ENCODE results near the gene RPS6KA3.
"Not testable (repeated sequence)": the region's sequence is repeated elsewhere in the genome, so short reads cannot be mapped to it uniquely, and the experiment has no call there.

RPS6KA3 gene

GRCh38 chrX:20126833-20127232, 139.9 kb downstream of the RPS6KA3 start:
- no CpG with 5 or more reads among the region's 1 CpG for WGBS
- H3K36me3 ChIP-seq (ENCODE audit: insufficient read depth, low read length) = peaks cover 40% of the 10 kb centered on the region

GRCh38 chrX:20124964-20125363, 141.7 kb downstream of the RPS6KA3 start:
- Histone ChIP-seq H3K9ac (ENCODE audit: low read depth, low read length) (no peak overlapping the region), H3K27ac (ENCODE audit: low read depth, low read length) (no peak overlapping the region), H3K27me3 (ENCODE audit: insufficient read depth, low read length) (no peaks in the 10 kb centered on the region), H3K4me1 (ENCODE audit: insufficient read depth, low read length) (no peaks in the 10 kb centered on the region), H3K9me3 (ENCODE audit: insufficient read depth, low read depth, low read length) (no peaks in the 10 kb centered on the region), H3K36me3 (ENCODE audit: insufficient read depth, low read length) (peaks cover 24% of the 10 kb centered on the region), H3K4me3 (ENCODE audit: low read length) (no peak overlapping the region)

More at GRCh38 chrX:20126833-20127232, 139.9 kb downstream of the RPS6KA3 start:
- H3K4me1 ChIP-seq (ENCODE audit: insufficient read depth, low read length); H3K4me3 ChIP-seq (ENCODE audit: low read length); H3K27me3 ChIP-seq (ENCODE audit: insufficient read depth, low read length); H3K9me3 ChIP-seq (ENCODE audit: insufficient read depth, low read depth, low read length); H3K27ac ChIP-seq (ENCODE audit: low read depth, low read length); H3K9ac ChIP-seq (ENCODE audit: low read depth, low read length): not testable (repeated sequence)

- Histone ChIP-seq H3K4me1 (ENCODE audit: insufficient read depth, low read length) (no peaks in the 10 kb centered on the region), H3K9ac (ENCODE audit: low read depth, low read length) (no peak overlapping the region), H3K36me3 (ENCODE audit: insufficient read depth, low read length) (no peaks in the 10 kb centered on the region), H3K4me3 (ENCODE audit: low read length) (no peak overlapping the region), H3K27ac (ENCODE audit: low read depth, low read length) (no peak overlapping the region), H3K9me3 (ENCODE audit: insufficient read depth, low read depth, low read length) (no peaks in the 10 kb centered on the region), H3K27me3 (ENCODE audit: insufficient read depth, low read length) (peaks cover 35% of the 10 kb centered on the region)
- WGBS = 80% methylated on average over 11 of the region's 12 CpGs
Measured at GRCh38 chrX:20118065-20118824, 148.5 kb downstream of the RPS6KA3 start.

GRCh38 chrX:20116577-20117240, 150.0 kb downstream of the RPS6KA3 start, which contains the start of gene MAP7D2:
Gene MAP7D2 (minus strand): TSS chrX:20116907. CDS start chrX:20116879, 28 bp downstream.
- no peak within 1 kb of the TSS for H3K9ac ChIP-seq (ENCODE audit: low read depth, low read length)
- H3K9me3 ChIP-seq (ENCODE audit: insufficient read depth, low read depth, low read length) = no peaks in the 10 kb centered on the region
- H3K36me3 ChIP-seq (ENCODE audit: insufficient read depth, low read length) = no peaks in the 10 kb centered on the region
- 30% methylated on average over 91 of the region's 91 CpGs for WGBS
- H3K27me3 ChIP-seq (ENCODE audit: insufficient read depth, low read length) = peaks cover 35% of the 10 kb centered on the region
- H3K4me3 ChIP-seq (ENCODE audit: low read length) = peak within 1 kb of the TSS; percentile 45
- H3K4me1 ChIP-seq (ENCODE audit: insufficient read depth, low read length) = no peaks in the 10 kb centered on the region
- no peak within 1 kb of the TSS for H3K27ac ChIP-seq (ENCODE audit: low read depth, low read length)

- H3K4me3 ChIP-seq (ENCODE audit: low read length) = peak overlapping the region; percentile 45
- whole genome bisulfite sequencing = 1% methylated on average over 47 of the region's 47 CpGs
- H3K9ac ChIP-seq (ENCODE audit: low read depth, low read length) = no peak overlapping the region
Measured at GRCh38 chrX:20116087-20116576, 150.6 kb downstream of the RPS6KA3 start.

GRCh38 chrX:20112022-20112774, 154.5 kb downstream of the RPS6KA3 start:
- Histone ChIP-seq H3K4me1 (ENCODE audit: insufficient read depth, low read length) (no peaks in the 10 kb centered on the region), H3K9ac (ENCODE audit: low read depth, low read length) (no peak overlapping the region), H3K4me3 (ENCODE audit: low read length) (no peak overlapping the region), H3K9me3 (ENCODE audit: insufficient read depth, low read depth, low read length) (no peaks in the 10 kb centered on the region), H3K27me3 (ENCODE audit: insufficient read depth, low read length) (peaks cover 26% of the 10 kb centered on the region), H3K27ac (ENCODE audit: low read depth, low read length) (no peak overlapping the region), H3K36me3 (ENCODE audit: insufficient read depth, low read length) (no peaks in the 10 kb centered on the region)
- WGBS = 83% methylated on average over 14 of the region's 14 CpGs

More at GRCh38 chrX:20116087-20116576, 150.6 kb downstream of the RPS6KA3 start:
- Histone ChIP-seq H3K27me3 (ENCODE audit: insufficient read depth, low read length) (peaks cover 35% of the 10 kb centered on the region), H3K9me3 (ENCODE audit: insufficient read depth, low read depth, low read length) (no peaks in the 10 kb centered on the region), H3K27ac (ENCODE audit: low read depth, low read length) (no peak overlapping the region), H3K36me3 (ENCODE audit: insufficient read depth, low read length) (no peaks in the 10 kb centered on the region), H3K4me1 (ENCODE audit: insufficient read depth, low read length) (no peaks in the 10 kb centered on the region)

GRCh38 chrX:20111271-20111670, 155.4 kb downstream of the RPS6KA3 start:
- no peaks in the 10 kb centered on the region for H3K4me1 ChIP-seq (ENCODE audit: insufficient read depth, low read length)
- no peaks in the 10 kb centered on the region for H3K36me3 ChIP-seq (ENCODE audit: insufficient read depth, low read length)
- no peak overlapping the region for H3K9ac ChIP-seq (ENCODE audit: low read depth, low read length)
- no peaks in the 10 kb centered on the region for H3K9me3 ChIP-seq (ENCODE audit: insufficient read depth, low read depth, low read length)
- H3K4me3 ChIP-seq (ENCODE audit: low read length) = no peak overlapping the region
- no peak overlapping the region for H3K27ac ChIP-seq (ENCODE audit: low read depth, low read length)
- WGBS = 97% methylated on average over 10 of the region's 10 CpGs
- H3K27me3 ChIP-seq (ENCODE audit: insufficient read depth, low read length) = peaks cover 17% of the 10 kb centered on the region

- Histone ChIP-seq H3K27ac (ENCODE audit: low read depth, low read length) (no peak overlapping the region), H3K27me3 (ENCODE audit: insufficient read depth, low read length) (no peaks in the 10 kb centered on the region), H3K9me3 (ENCODE audit: insufficient read depth, low read depth, low read length) (no peaks in the 10 kb centered on the region), H3K9ac (ENCODE audit: low read depth, low read length) (no peak overlapping the region), H3K4me1 (ENCODE audit: insufficient read depth, low read length) (no peaks in the 10 kb centered on the region), H3K4me3 (ENCODE audit: low read length) (no peak overlapping the region), H3K36me3 (ENCODE audit: insufficient read depth, low read length) (no peaks in the 10 kb centered on the region)
- WGBS = 90% methylated on average over 2 of the region's 2 CpGs
Measured at GRCh38 chrX:20101934-20102581, 164.7 kb downstream of the RPS6KA3 start.
